NCI-H1436 treated with DMSO at 0.1 percent for 48 hours (cell line): ENCODE data around the gene SEMA3B.
A peak's percentile ranks its signal among the peaks of the same experiment; 100 is the strongest.
"Not testable (repeated sequence)": the region's sequence is repeated elsewhere in the genome, so short reads cannot be mapped to it uniquely, and the experiment has no call there.

ENCODE experiments used
- DNase-seq: peaks from one replicate; lab custom pipeline; 2025; lab: John Stamatoyannopoulos, UW

SEMA3B gene

GRCh38 chr3:50268703-50269451, at the start of gene SEMA3B:
Gene SEMA3B (plus strand): TSS chr3:50269147. CDS start chr3:50269241, 94 bp downstream.
- no peak for DNase-seq

DNA sequence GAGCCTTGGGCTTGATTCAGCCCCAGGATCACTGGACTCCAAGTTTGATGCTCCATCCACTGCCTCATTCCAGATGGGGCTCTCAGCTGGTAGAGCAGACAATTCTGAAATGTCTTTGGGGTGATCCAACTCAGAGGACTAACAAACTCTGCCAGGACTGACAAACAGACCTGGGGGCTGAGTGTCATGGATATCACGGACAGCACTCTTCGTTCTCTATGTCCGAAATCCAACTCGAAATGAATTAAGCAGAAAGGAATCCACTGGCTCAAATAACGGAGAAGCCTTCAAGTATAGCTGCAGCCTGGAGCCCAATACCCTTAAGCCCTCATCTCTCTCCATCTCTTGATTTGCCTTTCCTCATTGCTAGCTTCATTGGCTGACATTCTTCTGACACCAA, 49.7 kb upstream of the SEMA3B start:
- no peak for DNase-seq

GRCh38 chr3:50220109-50220508, 48.8 kb upstream of the SEMA3B start:
- no peak for DNase-seq

DNA sequence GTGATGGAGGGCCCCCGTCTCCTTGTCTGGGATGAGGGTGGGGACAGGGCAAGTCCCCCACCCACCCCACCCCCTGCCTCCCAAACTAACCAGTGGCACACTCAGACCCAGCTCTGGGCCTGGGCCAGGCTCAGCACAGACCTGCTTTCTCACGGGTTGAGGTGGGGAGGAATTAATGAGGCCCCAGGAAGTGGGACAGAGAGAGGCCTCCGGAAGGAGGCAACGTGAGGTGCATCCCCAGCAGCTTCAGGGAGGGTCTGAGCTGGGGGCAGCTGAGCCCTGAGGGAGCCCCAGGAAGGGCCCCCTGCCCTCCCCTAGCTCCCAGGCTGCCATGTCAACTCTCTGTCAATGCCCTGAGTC, 47.9 kb upstream of the SEMA3B start:
- no peak for DNase-seq

- DNase-seq = no peak
Observed at GRCh38 chr3:50221411-50222168, 47.4 kb upstream of the SEMA3B start.

- DNase-seq = no peak
Observed at GRCh38 chr3:50222169-50222528, 46.8 kb upstream of the SEMA3B start.

DNA sequence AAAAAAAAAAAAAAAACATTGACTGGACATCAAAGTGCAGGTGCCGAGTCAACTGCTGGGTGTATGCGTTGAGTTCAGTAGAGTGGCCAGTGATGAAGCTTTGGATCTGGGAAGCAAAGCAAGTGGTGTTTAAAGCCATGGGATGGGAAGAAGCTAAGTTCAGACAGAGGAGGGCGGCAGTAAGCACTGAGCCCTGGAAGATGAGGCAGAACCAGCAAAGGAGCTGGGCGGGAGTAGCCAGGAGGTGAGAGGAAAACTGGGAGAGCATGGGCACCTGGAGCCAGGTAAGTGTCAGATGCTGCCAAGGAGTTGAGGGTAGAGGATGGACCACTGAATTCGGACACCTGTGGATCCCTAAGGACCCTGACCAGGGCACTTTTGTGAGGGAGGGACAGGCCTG, 44.3 kb upstream of the SEMA3B start:
- DNase-seq = no peak

DNA sequence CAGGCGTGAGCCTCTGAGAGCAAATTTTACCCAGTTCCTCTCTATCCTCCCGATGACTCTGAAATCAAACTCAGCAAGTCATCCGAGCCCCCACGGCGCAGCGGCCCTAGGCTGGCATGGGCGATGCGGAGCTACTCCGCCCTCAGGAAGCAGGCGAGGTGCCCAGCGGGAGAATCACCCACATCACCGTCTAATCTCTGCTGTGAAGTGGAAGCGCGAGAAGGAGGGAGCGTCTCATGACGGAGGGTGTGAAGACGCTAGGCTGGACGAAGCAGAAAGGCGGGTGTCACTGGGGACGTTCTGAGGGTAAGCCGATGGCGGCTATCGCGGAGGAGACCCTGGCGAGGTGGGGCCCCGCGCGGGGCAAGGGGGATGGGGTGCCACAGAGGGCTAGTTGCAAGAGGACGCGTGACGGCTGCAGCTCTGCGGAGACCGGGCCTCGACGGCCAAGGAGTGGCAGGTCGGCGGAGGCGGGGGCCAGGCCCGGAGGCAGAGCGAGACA, 42.0 kb upstream of the SEMA3B start:
- DNase-seq = no peak

- peak; percentile 56 for DNase-seq
Observed at GRCh38 chr3:50227390-50228183, 41.4 kb upstream of the SEMA3B start.

DNA sequence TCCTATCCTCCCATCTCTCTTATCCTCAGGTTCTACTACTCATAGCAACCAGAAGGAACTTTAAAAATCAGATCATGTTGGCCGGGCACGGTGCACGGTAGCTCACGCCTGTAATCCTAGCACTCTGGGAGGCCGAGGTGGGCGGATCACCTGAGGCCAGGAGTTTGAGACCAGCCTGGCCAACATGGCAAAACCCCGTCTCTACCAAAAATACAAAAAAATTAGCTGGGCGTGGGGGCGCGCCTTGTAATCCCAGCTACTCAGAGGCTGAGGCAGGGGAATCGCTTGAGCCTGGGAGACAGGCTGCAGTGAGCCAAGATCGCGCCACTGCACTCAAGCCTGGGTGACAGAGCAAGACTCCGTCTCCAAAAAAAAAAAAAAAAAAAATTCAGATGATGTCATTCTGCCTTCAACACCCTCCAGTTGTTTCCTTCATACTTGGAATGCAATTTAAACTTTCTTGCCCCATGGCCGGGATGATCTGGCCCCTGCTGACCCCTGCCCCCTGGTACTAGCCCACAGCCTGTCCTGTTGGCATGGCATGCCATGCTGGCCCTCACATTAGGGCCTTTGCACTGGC, 40.7 kb upstream of the SEMA3B start:
- DNase-seq = not testable (repeated sequence)

DNA sequence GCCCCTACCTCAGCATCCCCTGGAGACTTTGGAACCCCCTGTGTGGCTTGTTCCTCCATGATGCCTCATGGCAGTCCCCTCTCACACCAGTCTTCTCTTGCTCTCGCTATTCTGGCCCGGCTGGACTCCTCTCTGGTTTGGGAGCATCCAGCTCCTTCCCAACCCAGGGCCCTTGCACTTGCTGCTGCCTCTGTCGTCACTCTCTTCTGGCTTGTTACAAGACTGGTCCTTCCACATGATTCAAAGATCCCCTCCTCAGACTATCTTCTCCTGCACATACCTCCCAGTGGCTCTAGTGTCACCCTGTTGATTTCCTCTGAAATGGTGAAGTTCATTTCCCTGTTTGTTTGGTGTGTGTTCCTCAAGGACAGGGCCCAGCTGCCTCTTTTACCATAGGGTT, 39.5 kb upstream of the SEMA3B start:
- no peak for DNase-seq

DNA sequence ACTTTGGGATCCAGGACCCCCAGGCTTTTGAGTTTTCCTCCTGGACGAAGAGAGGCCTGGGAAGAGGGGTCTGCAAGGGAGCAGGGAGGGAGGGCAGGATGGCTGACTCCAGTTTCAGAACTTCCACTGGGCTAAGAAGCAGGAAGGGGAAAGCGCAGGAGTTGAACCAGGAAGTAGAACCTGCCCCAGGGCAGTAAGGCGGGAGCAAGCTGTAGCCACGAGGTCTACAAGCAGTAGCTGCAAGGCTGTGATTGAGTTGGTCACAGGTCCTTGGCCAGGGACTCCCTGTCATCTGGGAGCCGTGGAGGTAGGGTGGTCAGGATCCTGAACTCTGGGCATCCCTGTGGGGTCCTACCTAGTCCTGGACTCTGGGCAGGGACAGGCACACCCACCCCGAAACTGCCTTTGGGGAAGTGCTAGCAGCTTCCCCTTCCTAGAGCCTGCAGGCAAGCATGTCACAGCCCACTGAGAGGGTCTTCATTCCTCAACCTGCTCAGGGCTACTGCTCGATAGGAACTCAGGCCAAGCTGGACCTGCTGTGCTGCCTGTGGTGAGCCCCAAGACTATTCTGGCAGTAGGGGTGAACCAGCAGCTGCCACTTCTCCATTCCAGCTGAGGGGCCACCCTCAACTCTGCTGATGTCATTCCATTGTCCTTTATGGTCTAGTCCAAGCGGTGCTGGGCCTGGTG, 38.7 kb upstream of the SEMA3B start:
- no peak for DNase-seq

GRCh38 chr3:50230794-50231125, 38.2 kb upstream of the SEMA3B start:
- no peak for DNase-seq

DNA sequence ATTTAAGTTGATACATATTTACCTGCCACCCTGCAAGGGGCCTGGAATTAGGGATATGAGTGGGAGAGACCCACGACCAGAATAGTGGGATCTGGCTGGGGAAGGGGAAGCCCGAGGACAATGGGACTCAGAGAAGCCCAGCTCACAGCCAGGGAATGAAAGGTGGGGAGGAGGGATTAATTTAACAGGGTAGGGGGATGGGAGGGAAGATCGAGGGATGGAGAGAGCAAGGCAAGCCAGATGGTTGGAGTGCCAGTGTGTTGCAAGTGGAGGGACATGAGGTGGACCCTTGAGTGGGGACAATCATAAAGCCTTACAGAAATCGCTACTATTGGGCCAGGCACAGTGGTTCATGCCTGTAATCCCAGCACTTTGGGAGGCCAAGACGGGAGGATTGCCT, 37.4 kb upstream of the SEMA3B start:
- no peak for DNase-seq

DNA sequence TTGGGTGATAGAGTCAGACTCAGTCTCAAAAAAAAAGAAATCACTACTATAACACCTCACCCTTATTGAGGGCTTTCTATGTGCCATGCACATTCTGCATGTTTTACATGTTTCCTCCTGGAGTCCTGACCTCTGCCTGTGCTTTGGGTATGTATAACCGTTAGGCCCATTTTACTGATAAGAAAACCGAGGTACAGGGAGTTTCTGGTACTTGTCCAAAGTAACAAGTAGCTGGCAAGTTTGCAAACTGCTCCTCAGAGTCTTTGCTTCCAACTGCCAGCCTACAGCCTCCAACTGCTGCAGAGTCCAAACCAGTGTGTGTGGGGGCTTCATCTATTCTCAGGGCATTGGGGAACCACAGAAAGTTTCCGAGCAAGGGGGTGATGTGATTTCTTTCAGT, 36.6 kb upstream of the SEMA3B start:
- DNase-seq = no peak

DNA sequence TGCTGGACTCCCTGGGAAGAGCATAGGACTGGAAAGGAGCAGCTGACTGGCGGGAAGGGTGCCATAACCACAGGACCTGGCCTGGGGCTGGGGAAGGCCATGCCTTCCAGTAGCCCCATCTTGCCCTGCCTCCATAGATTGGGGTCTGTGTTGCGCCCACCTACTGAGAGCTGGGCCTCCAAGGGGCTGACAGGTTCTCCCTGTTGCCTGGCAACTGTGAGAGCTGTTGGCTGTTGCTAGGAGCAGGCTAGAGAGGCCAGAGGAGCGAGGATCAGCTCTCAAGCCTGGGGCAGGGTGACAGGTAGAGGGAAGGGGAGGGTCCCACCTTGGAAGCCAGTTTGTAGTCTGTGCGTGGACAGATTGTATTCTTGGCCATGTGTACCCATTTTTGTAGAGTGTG, 35.8 kb upstream of the SEMA3B start:
- no peak for DNase-seq

DNA sequence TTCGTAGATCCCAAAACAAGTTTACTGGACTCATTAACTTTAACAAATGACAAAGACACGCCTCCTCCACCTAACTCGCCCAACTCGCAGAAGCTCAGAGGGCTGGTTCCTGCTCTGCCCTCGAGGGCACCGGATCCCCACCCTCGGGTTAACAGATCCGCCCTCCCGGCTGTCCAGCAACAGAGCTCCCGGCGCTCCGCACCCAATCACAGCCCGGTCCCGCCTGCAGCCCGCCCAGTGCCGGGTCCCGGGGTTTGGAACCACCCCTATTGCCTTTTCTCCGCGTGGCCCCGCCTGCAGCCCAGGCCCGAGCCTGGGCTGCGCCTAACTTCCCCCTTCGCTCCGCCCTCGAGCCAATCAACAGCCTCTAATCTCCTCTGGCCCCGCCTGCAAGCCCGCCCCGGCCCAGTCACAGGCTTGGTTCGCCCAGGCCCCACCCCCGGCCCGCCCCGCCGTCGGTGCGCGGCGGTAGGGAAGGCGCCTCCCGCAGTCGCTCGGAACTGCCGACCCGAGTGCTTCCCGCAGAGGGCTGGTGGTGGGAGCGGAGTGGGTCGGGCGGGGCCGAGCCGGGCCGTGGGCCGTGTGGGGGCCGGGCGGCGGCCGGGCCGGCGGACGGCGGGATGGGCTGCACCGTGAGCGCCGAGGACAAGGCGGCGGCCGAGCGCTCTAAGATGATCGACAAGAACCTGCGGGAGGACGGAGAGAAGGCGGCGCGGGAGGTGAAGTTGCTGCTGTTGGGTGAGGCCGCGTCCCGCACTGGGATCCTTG, 33.0 kb upstream of the SEMA3B start, which contains the start of gene GNAI2:
TSS of gene GNAI2 (plus strand) at position 489 of the 768 bp plus-strand sequence. CDS start at position 621, 132 bp downstream.
- peak; percentile 58 for DNase-seq

GRCh38 chr3:50236484-50237132, 32.3 kb upstream of the SEMA3B start:
- DNase-seq = no peak

GRCh38 chr3:50237133-50237651, 31.8 kb upstream of the SEMA3B start:
- no peak for DNase-seq
